Measurements from ENCODE around the gene TTR. TPM values are rescaled to one million over a fixed set of nuclear protein-coding genes. Genes with fewer than 3 reads are reported as not detected.

Gene TTR
- total and polyA plus RNA-seq, 2 of the 13 experiments (the other 11 are each of a cell fraction or from before 2014, with no cell fraction given), result 91.3 to 496 TPM

DNA sequence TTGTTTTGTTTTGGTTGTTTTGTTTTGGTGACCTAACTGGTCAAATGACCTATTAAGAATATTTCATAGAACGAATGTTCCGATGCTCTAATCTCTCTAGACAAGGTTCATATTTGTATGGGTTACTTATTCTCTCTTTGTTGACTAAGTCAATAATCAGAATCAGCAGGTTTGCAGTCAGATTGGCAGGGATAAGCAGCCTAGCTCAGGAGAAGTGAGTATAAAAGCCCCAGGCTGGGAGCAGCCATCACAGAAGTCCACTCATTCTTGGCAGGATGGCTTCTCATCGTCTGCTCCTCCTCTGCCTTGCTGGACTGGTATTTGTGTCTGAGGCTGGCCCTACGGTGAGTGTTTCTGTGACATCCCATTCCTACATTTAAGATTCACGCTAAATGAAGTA is at the start of gene TTR (continued):
- TF ChIP-seq, protein P1, sequence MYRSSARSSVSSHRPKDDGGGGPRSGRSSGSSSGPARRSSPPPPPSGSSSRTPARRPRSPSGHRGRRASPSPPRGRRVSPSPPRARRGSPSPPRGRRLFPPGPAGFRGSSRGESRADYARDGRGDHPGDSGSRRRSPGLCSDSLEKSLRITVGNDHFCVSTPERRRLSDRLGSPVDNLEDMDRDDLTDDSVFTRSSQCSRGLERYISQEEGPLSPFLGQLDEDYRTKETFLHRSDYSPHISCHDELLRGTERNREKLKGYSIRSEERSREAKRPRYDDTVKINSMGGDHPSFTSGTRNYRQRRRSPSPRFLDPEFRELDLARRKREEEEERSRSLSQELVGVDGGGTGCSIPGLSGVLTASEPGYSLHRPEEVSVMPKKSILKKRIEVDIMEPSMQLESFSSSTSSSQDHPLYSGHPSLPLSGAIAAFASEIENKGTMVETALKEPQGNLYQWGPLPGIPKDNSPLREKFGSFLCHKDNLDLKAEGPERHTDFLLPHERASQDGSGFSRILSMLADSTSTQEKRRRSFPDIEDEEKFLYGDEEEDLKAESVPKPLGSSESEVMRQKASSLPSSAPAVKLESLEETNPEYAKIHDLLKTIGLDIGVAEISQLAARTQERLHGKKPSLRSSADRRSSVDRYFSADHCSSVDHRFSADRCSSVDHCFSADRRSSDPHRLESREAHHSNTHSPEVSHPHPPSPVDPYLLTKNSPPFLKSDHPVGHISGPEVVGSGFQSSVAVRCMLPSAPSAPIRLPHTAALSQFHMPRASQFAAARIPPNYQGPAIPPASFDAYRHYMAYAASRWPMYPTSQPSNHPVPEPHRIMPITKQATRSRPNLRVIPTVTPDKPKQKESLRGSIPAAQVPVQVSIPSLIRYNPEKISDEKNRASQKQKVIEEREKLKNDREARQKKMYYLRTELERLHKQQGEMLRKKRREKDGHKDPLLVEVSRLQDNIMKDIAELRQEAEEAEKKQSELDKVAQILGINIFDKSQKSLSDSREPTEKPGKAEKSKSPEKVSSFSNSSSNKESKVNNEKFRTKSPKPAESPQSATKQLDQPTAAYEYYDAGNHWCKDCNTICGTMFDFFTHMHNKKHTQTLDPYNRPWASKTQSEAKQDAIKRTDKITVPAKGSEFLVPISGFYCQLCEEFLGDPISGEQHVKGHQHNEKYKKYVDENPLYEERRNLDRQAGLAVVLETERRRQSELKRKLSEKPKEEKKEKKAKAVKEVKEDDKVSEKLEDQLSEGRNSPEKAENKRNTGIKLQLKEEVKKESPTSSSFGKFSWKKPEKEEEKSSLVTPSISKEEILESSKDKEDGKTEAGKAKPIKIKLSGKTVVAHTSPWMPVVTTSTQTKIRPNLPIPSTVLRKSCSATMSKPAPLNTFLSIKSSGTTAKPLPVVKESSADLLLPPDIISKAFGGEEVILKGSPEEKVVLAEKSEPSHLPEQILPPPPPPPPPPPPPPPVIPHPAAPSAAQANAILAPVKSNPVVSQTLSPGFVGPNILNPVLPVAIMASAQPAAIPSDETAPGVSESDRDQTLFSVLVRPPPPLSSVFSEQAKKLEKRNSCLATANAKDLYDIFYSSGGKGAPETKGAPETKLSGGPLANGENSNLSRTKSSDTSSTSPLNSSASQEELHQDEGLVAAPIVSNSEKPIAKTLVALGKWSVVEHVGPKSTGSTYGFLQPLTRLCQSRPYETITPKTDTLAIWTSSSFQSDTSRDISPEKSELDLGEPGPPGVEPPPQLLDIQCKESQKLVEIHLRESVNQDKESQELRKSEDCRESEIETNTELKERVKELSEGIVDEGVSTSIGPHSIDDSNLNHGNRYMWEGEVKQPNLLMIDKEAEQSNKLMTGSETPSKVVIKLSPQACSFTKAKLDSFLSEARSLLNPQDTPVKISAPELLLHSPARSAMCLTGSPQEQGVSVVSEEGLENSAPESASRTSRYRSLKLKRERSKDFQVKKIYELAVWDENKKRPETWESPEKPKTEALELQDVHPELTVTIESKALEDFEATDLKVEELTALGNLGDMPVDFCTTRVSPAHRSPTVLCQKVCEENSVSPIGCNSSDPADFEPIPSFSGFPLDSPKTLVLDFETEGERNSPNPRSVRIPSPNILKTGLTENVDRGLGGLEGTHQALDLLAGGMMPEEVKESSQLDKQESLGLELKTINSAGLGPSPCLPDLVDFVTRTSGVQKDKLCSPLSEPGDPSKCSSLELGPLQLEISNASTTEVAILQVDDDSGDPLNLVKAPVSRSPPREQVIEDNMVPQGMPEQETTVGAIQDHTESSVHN (CRISPR knock-in tag; IDR thresholded peaks at IDR 0.05), result no peak
- TF ChIP-seq NCOR1 (IDR thresholded peaks at IDR 0.05; ENCODE audit: borderline replicate concordance, low read length), result 0 out of 2 replicates have a peak, but pooled peaks have one; percentile 23
- peak in 1 of 2 experiments; percentile 82; a peak in 2 of 4 replicates for TF ChIP-seq EP300 (IDR thresholded peaks at IDR 0.05; ENCODE audit: low read depth in 2 of 2, low read length in 2 of 2)
- peak; percentile 53; the same call in 1 of the 2 replicates for TF ChIP-seq EP300 (CRISPR knock-in tag; IDR thresholded peaks at IDR 0.05; ENCODE audit: borderline replicate concordance)
- no peak for TF ChIP-seq YEATS2 (CRISPR knock-in tag; IDR thresholded peaks at IDR 0.05; ENCODE audit: borderline replicate concordance)
- 0 out of 2 replicates have a peak, but pooled peaks have one; percentile 25 for TF ChIP-seq TBX2 (CRISPR knock-in tag; IDR thresholded peaks at IDR 0.05; ENCODE audit: borderline replicate concordance)
- peak; percentile 67 for TF ChIP-seq FOSL2 (CRISPR knock-in tag; IDR thresholded peaks at IDR 0.05)
- peak; percentile 64 for TF ChIP-seq RARA (CRISPR knock-in tag; IDR thresholded peaks at IDR 0.05)
- TF ChIP-seq TARDBP (CRISPR knock-in tag; IDR thresholded peaks at IDR 0.05), result peak; percentile 77
- TF ChIP-seq TEAD3 (CRISPR knock-in tag; optimal IDR thresholded peaks at IDR 0.05; ENCODE audit: borderline replicate concordance), result peak; percentile 61
- TF ChIP-seq ASH2L (IDR thresholded peaks at IDR 0.05; ENCODE audit: insufficient read length, low read depth, low read length), result no peak
- TF ChIP-seq ZNF253 (CRISPR knock-in tag; IDR thresholded peaks at IDR 0.05; ENCODE audit: borderline replicate concordance), result no peak
- TF ChIP-seq, protein P2, sequence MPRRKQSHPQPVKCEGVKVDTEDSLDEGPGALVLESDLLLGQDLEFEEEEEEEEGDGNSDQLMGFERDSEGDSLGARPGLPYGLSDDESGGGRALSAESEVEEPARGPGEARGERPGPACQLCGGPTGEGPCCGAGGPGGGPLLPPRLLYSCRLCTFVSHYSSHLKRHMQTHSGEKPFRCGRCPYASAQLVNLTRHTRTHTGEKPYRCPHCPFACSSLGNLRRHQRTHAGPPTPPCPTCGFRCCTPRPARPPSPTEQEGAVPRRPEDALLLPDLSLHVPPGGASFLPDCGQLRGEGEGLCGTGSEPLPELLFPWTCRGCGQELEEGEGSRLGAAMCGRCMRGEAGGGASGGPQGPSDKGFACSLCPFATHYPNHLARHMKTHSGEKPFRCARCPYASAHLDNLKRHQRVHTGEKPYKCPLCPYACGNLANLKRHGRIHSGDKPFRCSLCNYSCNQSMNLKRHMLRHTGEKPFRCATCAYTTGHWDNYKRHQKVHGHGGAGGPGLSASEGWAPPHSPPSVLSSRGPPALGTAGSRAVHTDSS (CRISPR knock-in tag; conservative IDR thresholded peaks at IDR 0.05), result no peak
- TF ChIP-seq ZNF598 (CRISPR knock-in tag; IDR thresholded peaks at IDR 0.05; ENCODE audit: borderline replicate concordance), result no peak
- TF ChIP-seq ZNF383 (CRISPR knock-in tag; IDR thresholded peaks at IDR 0.05; ENCODE audit: borderline replicate concordance), result no peak
- TF ChIP-seq, protein P3, sequence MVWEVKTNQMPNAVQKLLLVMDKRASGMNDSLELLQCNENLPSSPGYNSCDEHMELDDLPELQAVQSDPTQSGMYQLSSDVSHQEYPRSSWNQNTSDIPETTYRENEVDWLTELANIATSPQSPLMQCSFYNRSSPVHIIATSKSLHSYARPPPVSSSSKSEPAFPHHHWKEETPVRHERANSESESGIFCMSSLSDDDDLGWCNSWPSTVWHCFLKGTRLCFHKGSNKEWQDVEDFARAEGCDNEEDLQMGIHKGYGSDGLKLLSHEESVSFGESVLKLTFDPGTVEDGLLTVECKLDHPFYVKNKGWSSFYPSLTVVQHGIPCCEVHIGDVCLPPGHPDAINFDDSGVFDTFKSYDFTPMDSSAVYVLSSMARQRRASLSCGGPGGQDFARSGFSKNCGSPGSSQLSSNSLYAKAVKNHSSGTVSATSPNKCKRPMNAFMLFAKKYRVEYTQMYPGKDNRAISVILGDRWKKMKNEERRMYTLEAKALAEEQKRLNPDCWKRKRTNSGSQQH (CRISPR knock-in tag; IDR thresholded peaks at IDR 0.05; ENCODE audit: low read depth), result no peak

Measured in HepG2 (cell line).